K562 (cell line): ENCODE data around the gene GARIN5B. TPM values are rescaled to one million over a fixed set of nuclear protein-coding genes. Genes with fewer than 3 reads are reported as not detected.

ENCODE experiments used
- CBX5 ChIP-seq: IDR thresholded peaks from 2 replicates; pipeline ENCODE4 v1.6.1; 2014; ENCODE audit warnings: low read depth, borderline replicate concordance
- ETV1 ChIP-seq: fragments of 450-650 bp; conservative IDR thresholded peaks from 2 replicates; pipeline ENCODE4 v1.6.1; 2016; ENCODE audit warnings: missing genetic modification characterization, control low read depth, low read depth, missing compliant biosample characterization
- FOSL1 ChIP-seq: fragments of 200-800 bp; sonication (Bioruptor generic); conservative IDR thresholded peaks from 2 replicates; pipeline ENCODE4 v1.6.1; 2016; ENCODE audit warnings: missing genetic modification characterization, missing compliant biosample characterization
- FOXK1 ChIP-seq: sonication (generic); formaldehyde crosslinking; IDR thresholded peaks from 2 replicates; pipeline ENCODE4 v1.8.0; 2022; ENCODE audit warnings: missing genetic modification reagents, mild to moderate bottlenecking, borderline replicate concordance
- MAFG ChIP-seq: fragments of 450-650 bp; conservative IDR thresholded peaks from 2 replicates; pipeline ENCODE4 v1.6.1; 2016; ENCODE audit warnings: missing genetic modification characterization, missing compliant biosample characterization
- MAX ChIP-seq: sonication (generic); formaldehyde crosslinking; IDR thresholded peaks from 2 replicates; pipeline ENCODE4 v1.9.0; 2022; ENCODE audit warnings: mild to moderate bottlenecking, missing genetic modification reagents
- NCOA4 ChIP-seq: fragments of 450-650 bp; IDR thresholded peaks from 2 replicates; pipeline ENCODE4 v1.6.1; 2018; ENCODE audit warnings: mild to moderate bottlenecking; ENCODE audit not compliant: partially characterized antibody
- POLR2AphosphoS5 ChIP-seq: IDR thresholded peaks from 2 replicates; pipeline ENCODE4 v1.6.1; 2011; ENCODE audit warnings: mild to moderate bottlenecking, low read depth, low read length, moderate library complexity; ENCODE audit not compliant: control insufficient read depth, insufficient read depth
- POLR3G ChIP-seq: IDR thresholded peaks from 2 replicates; pipeline ENCODE4 v1.6.1; 2011; ENCODE audit not compliant: insufficient read length, insufficient replicate concordance; ENCODE audit errors: extremely low read depth
- RBFOX2 ChIP-seq: fragments of 200-400 bp; formaldehyde crosslinking; IDR thresholded peaks from 2 replicates; pipeline ENCODE4 v1.6.1; 2017; ENCODE audit warnings: low read depth, mild to moderate bottlenecking, low read length, moderate library complexity
- RNF219 ChIP-seq: fragments of 250-450 bp; sonication (Bioruptor Pico); IDR thresholded peaks from 2 replicates; pipeline ENCODE4 v1.5.0; 2022; ENCODE audit warnings: mild to moderate bottlenecking
- SMARCA4 ChIP-seq: fragments of 450-650 bp; IDR thresholded peaks from 2 replicates; pipeline ENCODE4 v1.6.1; 2016
- SRSF7 ChIP-seq: fragments of 200-400 bp; formaldehyde crosslinking; optimal IDR thresholded peaks from 2 replicates; pipeline ENCODE3; 2017; ENCODE audit warnings: mild to moderate bottlenecking, low read depth, low read length
- TAF1 ChIP-seq: IDR thresholded peaks from 2 replicates; pipeline ENCODE4 v1.6.1; 2011; ENCODE audit warnings: mild to moderate bottlenecking, low read length, moderate library complexity; ENCODE audit not compliant: insufficient read depth, control insufficient read depth, severe bottlenecking; ENCODE audit errors: extremely low read depth
- TEAD4 ChIP-seq, 2 experiments: sonication (generic) in 1 of 2; formaldehyde crosslinking in 1 of 2; IDR thresholded peaks; 2 replicates each; pipeline versions ENCODE4 v1.6.1 to v1.8.0; 2012 to 2022; ENCODE audit warnings: borderline replicate concordance in 1 of 2, inconsistent platforms in 1 of 2, low read length in 1 of 2, mild to moderate bottlenecking in 1 of 2, missing genetic modification reagents in 1 of 2
- ZFX ChIP-seq: sonication (generic); formaldehyde crosslinking; IDR thresholded peaks from 2 replicates; pipeline ENCODE4 v1.8.0; 2022; ENCODE audit warnings: mild to moderate bottlenecking, missing genetic modification reagents, moderate library complexity
- ZNF551 ChIP-seq: fragments of 250-450 bp; sonication (Bioruptor Pico); IDR thresholded peaks from 2 replicates; pipeline ENCODE4 v1.5.0; 2021; ENCODE audit warnings: mild to moderate bottlenecking, moderate library complexity
- ZNF609 ChIP-seq: sonication (generic); formaldehyde crosslinking; IDR thresholded peaks from 2 replicates; pipeline ENCODE4 v1.8.1; 2023; ENCODE audit warnings: missing genetic modification reagents, mild to moderate bottlenecking, borderline replicate concordance
- polyA plus RNA-seq, 8 experiments: library from polyadenylated mRNA; depleted of rRNA in 4 of 8; stranded (reverse) in 5 of 8; unstranded in 3 of 8; fragments of >200 nt; fragmentation: Nextera tagmentation in 2 of 8; fragmentation: Illumina TruSeq in 1 of 8; extraction: Ambion mirVana in 2 of 8; extraction: Trizol in 1 of 8; gene quantifications; 2 replicates each; pipeline versions ENCODE4 v1.2.1 to v1.2.3, GENCODE V29; 2011 to 2014; ENCODE audit warnings: inconsistent platforms in 1 of 8, missing spikeins in 1 of 8
- total RNA-seq, 7 experiments: library from RNA; depleted of rRNA in 6 of 7; stranded (reverse); fragments of >200 nt in 6 of 7; fragmentation: Illumina TruSeq in 2 of 7; extraction: Trizol in 2 of 7; gene quantifications; 2 replicates each; pipeline versions ENCODE4 v1.2.1 to v1.2.3, GENCODE V29; 2011 to 2021; ENCODE audit warnings: low replicate concordance in 1 of 7

Gene GARIN5B
- total and polyA plus RNA-seq, 9 of the 15 experiments (the other 6 are each of a cell fraction or from before 2014, with no cell fraction given): not detected

GRCh38 chr19:55384920-55385723, 22.1 kb upstream of the GARIN5B start (continued):
- TF ChIP-seq TAF1 (peak; percentile 5), FOXK1 (CRISPR knock-in tag) (no peak), CBX5 (no peak), TEAD4 (IDR thresholded peaks at IDR 0.05; ENCODE audit: low read length) (0 out of 2 replicates have a peak, but pooled peaks have one; percentile 3), TEAD4 (CRISPR knock-in tag; IDR thresholded peaks at IDR 0.05; ENCODE audit: borderline replicate concordance) (no peak), FOSL1 (tag) (peak; percentile 30; the same call in 1 of the 2 replicates), RBFOX2 (no peak), ZFX (CRISPR knock-in tag) (peak; percentile 71; the same call in 1 of the 2 replicates), POLR3G (no peak), ZNF609 (CRISPR knock-in tag) (no peak), MAX (CRISPR knock-in tag) (0 out of 2 replicates have a peak, but pooled peaks have one; percentile 38), POLR2AphosphoS5 (peak; percentile 22; the same call in 1 of the 2 replicates), SMARCA4 (no peak), MAFG (tag) (no peak), RNF219 (0 out of 2 replicates have a peak, but pooled peaks have one; percentile 57), SRSF7 (no peak), ZNF551 (CRISPR knock-in tag) (no peak), ETV1 (tag) (0 out of 2 replicates have a peak, but pooled peaks have one; percentile 45), NCOA4 (no peak)
